ENCODE measurements around the gene IGF2BP3.

IGF2BP3 gene

GRCh38 chr7:23472046-23472445 is 1.8 kb upstream of the IGF2BP3 start:
- no peak for DNase-seq

GRCh38 chr7:23471106-23471859 is 992 bp upstream of the IGF2BP3 start:
- DNase-seq = no peak

GRCh38 chr7:23469961-23470250 is 385 bp downstream of the IGF2BP3 start:
- no peak for DNase-seq

- no peak for DNase-seq
These were observed 936 bp downstream of the IGF2BP3 start for GRCh38 chr7:23469150-23469960.

GRCh38 chr7:23468526-23469149 is 1.7 kb downstream of the IGF2BP3 start:
- DNase-seq = no peak

- no peak for DNase-seq
These were observed 2.3 kb downstream of the IGF2BP3 start for GRCh38 chr7:23467806-23468525.

GRCh38 chr7:23467291-23467805 is 2.9 kb downstream of the IGF2BP3 start:
- no peak for DNase-seq

- no peak for DNase-seq
These were observed 7.4 kb downstream of the IGF2BP3 start for GRCh38 chr7:23462846-23463245.

GRCh38 chr7:23458044-23458443 is 12.2 kb downstream of the IGF2BP3 start:
- no peak for DNase-seq

GRCh38 chr7:23456093-23456492 is 14.2 kb downstream of the IGF2BP3 start:
- DNase-seq = no peak

GRCh38 chr7:23454881-23455526 is 15.3 kb downstream of the IGF2BP3 start:
- DNase-seq = no peak

- DNase-seq = no peak
These were observed 19.8 kb downstream of the IGF2BP3 start for GRCh38 chr7:23450518-23450917.

GRCh38 chr7:23449941-23450340 is 20.4 kb downstream of the IGF2BP3 start:
- no peak for DNase-seq

GRCh38 chr7:23445326-23445725 is 25.0 kb downstream of the IGF2BP3 start:
- no peak for DNase-seq

GRCh38 chr7:23443974-23444373 is 26.3 kb downstream of the IGF2BP3 start:
- DNase-seq = no peak

- no peak for DNase-seq
These were observed 32.1 kb downstream of the IGF2BP3 start for GRCh38 chr7:23438171-23438570.

- DNase-seq = no peak
These were observed 36.0 kb downstream of the IGF2BP3 start for GRCh38 chr7:23434147-23434917.

GRCh38 chr7:23431702-23432199 is 38.5 kb downstream of the IGF2BP3 start:
- DNase-seq = no peak

- no peak for DNase-seq
These were observed 39.4 kb downstream of the IGF2BP3 start for GRCh38 chr7:23430893-23431259.

- no peak for DNase-seq
These were observed 43.4 kb downstream of the IGF2BP3 start for GRCh38 chr7:23426876-23427275.

GRCh38 chr7:23422909-23423308 is 47.4 kb downstream of the IGF2BP3 start:
- DNase-seq = no peak

GRCh38 chr7:23422384-23422783 is 47.9 kb downstream of the IGF2BP3 start:
- DNase-seq = no peak

All from activated effector memory CD4-positive, alpha-beta T cell treated with Interleukin-2 at 50 U/mL for 16 hours (primary cell).